Measurements from ENCODE around the gene EIF5A.
"Not testable (repeated sequence)": the region's sequence is repeated elsewhere in the genome, so short reads cannot be mapped to it uniquely, and the experiment has no call there.

Gene EIF5A

GRCh38 chr17:7332600-7333069 is 25.2 kb downstream of the EIF5A start:
- DNase-seq: not testable (repeated sequence)

- no peak for DNase-seq
Observed at GRCh38 chr17:7334938-7335538, 27.6 kb downstream of the EIF5A start.

GRCh38 chr17:7335765-7336164 is 28.3 kb downstream of the EIF5A start:
- DNase-seq: not testable (repeated sequence)

GRCh38 chr17:7336240-7337175 is 29.1 kb downstream of the EIF5A start, which contains the start of gene ACAP1:
Gene ACAP1, plus strand, starts transcription at chr17:7336529. Its CDS starts 206 bp downstream, at chr17:7336735.
- DNase-seq: peak; percentile 79

GRCh38 chr17:7337600-7337999 is 30.2 kb downstream of the EIF5A start:
- DNase-seq: not testable (repeated sequence)

GRCh38 chr17:7340179-7340578 is 32.8 kb downstream of the EIF5A start:
- no peak for DNase-seq

- no peak for DNase-seq
Observed at GRCh38 chr17:7341842-7342241, 34.4 kb downstream of the EIF5A start.

GRCh38 chr17:7343250-7343649 is 35.8 kb downstream of the EIF5A start:
- no peak for DNase-seq

GRCh38 chr17:7346761-7347614 is 39.6 kb downstream of the EIF5A start:
- no peak for DNase-seq

- DNase-seq: no peak
Observed at GRCh38 chr17:7347630-7348477, 40.4 kb downstream of the EIF5A start.

GRCh38 chr17:7348478-7349242 is 41.2 kb downstream of the EIF5A start:
- no peak for DNase-seq

- DNase-seq: peak; percentile 56
Observed at GRCh38 chr17:7351665-7352502, 44.5 kb downstream of the EIF5A start, which contains the start of gene KCTD11. Gene KCTD11, plus strand, starts transcription at chr17:7352162.

GRCh38 chr17:7352503-7352889 is 45.1 kb downstream of the EIF5A start:
- no peak for DNase-seq

GRCh38 chr17:7352910-7353635 is 45.6 kb downstream of the EIF5A start:
- DNase-seq: no peak

GRCh38 chr17:7354262-7354843 is 46.9 kb downstream of the EIF5A start:
- no peak for DNase-seq

- DNase-seq: no peak
Observed at GRCh38 chr17:7355053-7355452, 47.6 kb downstream of the EIF5A start, which contains the start of gene TMEM95. Gene TMEM95, plus strand, starts transcription at chr17:7355156. Its CDS starts 49 bp downstream, at chr17:7355205.

GRCh38 chr17:7355573-7355972 is 48.1 kb downstream of the EIF5A start:
- DNase-seq: no peak

GRCh38 chr17:7356072-7356549 is 48.7 kb downstream of the EIF5A start:
- DNase-seq: peak; percentile 79

GRCh38 chr17:7356756-7357155 is 49.3 kb downstream of the EIF5A start:
- DNase-seq: no peak
